Stimulated activated CD4-positive, alpha-beta T cell treated with anti-CD3 and anti-CD28 coated beads, Interleukin-15, amount 100 ng/mL, for 48 hours (primary cell): ENCODE measurements around the gene TEX2.
"Not testable (repeated sequence)": the region's sequence is repeated elsewhere in the genome, so short reads cannot be mapped to it uniquely, and the experiment has no call there.

ENCODE experiments used
- DNase-seq, 2 donors: peaks; one replicate each; pipeline ENCODE4 v3.0.0-alpha.2; 2020; ENCODE audit warnings: low read depth in 2 of 2

The TEX2 gene

DNA sequence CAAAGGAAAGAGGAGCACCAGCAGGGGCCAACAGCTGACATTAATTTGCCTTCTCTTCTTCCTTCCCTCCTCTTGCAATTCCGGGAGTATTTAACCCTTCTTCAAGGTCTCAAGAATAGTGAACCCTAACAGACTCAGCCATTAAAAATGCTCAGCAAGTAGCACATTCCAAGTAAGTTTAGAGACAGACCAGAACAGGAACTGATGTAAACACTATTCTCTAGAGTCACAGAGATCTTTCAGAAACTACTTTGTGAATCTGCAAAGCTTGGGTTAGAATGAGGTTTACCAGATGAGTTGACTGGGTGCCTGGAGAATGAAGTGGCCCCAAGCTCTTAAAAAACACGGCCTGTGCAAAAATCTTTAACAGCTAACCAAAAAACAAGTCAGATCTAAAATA is 50.9 kb downstream of the TEX2 start:
- DNase-seq: no peak

DNA sequence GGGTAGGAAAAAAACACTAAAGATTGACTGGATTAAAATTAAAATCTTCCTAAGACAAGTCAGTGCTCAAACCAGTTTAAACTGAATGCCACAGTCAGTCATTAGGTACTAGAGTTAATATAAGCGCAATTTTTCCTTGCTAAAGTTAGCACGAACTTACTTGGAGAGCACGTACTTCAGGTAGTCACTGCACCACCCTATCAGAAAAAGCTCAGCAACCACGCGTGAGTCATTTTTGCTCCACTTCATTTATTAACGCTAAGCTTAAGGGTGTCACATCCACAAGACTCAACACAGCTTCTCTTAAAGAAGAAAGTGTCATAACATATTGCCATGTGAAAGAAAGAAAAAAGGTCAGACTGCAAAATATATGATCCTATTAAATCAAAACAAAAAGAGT is 53.1 kb downstream of the TEX2 start:
- DNase-seq: no peak

GRCh38 chr17:64209356-64209941 is 53.6 kb downstream of the TEX2 start:
- no peak for DNase-seq

DNA sequence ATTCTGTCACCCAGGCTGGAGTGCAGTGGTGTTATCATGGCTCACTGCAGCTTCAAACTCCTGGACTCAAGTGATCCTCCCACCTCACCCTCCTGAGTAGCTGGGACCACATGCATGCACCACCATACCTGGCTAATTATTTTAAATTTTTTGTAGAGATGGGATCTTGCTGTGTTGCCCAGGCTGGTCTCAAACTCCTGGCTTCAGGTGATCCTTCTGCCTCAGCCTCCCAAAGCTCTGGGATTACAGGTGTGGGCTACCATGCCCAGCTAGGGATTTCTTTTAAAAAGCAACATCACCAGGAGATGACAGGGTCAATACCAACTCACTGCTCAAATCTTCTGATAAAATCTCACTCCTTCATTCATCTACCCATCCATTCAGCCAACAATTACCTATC is 54.4 kb downstream of the TEX2 start:
- not testable (repeated sequence) for DNase-seq

DNA sequence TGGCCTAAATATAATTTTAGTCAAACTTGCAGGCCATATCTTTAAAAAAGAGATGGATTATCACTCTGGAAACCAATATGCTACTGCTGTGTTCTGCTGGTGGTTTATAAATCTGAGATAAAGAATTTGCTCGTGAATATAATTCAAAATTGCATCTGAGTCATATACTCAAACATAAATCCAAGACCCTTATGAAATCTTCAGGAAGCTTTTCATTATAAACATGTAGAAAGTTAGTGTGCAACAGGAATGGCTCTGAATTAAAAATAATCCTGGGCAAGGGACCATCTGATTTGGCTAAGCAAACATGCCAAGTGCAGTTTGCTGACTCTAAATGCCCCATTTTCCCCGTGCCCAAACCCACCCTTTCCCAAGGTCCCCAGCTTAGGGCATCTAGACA is 57.3 kb downstream of the TEX2 start:
- no peak for DNase-seq

GRCh38 chr17:64203630-64204029 is 59.4 kb downstream of the TEX2 start:
- DNase-seq: no peak

DNA sequence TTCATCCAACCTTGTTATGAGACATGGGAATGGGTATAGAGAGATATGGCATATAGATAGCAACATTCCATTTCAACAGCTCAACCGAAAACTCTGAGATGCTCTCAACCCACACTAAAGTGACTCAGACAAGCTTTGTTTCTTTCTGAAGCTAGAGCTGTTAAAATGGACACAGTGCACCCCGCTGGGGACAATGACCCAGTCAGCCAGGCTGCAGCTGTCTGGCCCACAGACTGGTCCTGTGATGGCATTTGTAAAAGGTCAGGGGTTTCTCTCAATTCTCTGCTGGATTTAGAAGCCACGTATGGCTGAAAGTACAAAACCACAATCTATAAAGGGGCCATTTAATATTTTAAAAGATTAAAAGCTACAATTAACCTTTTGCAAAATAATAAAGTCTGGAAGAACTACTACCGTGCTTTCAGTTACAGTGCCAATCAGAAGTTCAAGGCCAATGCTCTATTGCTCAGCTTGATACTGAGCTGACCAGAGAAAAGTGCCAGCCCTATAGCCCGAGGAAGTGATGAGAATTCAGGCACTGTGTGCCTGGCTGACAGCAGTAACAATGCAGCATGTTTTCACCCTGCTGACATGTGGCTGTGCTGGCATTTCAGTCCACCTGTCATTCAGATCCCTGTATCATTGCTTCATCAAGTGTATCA is 60.2 kb downstream of the TEX2 start:
- no peak for DNase-seq

DNA sequence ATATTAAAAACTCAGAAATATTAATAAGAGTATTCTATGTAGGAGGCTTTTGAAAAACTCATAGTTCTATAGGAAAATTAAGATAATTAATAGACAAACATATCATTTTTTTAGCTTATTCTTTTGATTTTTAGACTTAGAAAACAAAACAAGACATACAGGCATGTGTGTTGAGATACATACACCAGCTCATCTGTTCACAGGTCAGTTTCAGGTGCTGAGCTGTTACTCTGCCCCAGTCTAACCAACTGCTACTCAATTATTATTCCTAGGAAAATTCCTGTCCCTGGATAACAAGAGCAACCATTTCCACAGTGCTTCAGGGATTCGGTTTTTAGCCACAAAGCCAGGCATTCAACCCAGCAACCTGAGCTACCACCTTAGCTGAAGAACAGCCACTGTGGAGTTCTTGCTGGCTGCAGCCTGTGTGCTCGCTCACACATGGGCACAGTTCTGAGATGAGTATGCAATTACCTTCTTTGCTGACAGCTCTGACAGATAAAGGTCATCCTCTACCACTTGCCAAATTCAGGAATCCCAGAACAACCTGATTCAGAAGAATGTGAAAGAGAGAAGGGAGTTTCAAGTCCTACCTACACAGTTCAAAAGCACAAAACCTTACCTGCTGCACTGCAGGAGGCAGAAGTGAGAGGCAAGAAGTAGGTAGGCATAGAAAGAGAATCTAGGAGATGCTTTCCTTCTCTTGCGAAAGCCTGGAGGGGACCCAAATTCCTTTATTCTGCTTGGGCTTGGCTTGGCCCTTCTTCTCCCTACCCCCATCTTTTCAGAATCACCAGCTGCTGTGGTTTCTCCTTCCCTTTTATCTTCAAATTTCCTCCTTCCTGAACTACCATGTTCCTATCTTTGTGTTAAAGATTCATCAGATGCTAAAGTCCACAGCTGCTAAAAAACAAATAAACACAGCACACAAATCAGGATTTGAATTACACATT is 62.7 kb downstream of the TEX2 start:
- DNase-seq: peak; percentile 11

DNA sequence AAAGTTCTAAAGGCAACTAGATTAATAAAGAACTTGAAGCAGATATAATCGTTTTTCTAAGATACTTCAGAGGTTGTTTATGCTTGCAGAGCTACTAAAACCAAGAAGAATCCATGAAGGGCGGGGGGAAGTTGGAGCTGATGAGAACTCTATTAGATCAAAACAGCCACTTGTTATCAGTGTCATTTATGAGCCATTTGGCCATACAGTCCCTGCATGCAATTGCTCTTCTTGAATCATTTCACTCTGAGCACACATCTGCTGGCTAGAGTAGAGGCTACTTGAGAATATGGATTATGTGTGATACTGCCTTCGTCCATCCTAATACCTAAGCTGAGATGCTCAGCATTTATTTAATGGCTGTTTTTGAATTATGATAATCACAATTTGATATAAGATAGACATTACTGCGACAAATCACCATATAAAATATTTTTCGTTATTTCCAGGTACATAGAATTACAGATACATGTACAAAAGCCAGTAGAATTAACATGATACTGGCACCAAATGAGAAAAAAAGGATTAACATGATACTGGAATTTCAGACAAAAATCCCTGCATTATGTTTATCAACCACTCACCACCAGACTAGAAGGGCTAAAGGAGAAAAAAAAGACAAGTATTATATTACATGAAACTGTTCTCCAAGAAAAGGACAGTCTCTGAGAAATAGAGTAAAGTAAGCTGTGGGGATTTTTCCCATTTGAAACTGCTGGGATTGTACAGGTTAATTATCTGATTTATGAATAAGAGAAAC is 64.5 kb downstream of the TEX2 start:
- no peak for DNase-seq

DNA sequence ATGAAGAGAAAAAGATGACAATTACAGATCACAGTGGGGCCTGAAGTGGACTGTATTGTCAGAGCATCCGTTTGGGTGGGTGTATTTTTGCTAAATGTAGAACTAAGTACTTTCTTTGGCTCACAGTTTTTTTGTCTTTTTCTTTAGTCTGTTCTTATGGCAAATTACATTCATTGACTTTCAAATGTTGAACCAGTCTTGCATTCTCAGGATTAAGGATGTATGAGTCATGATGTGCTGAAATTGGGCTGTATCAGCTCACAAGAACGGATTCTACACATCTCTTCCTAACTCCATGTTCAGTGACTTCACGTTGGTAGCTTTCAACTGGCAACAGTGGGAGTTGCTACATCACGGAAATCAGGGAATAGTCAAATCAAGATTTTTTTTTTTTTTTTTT is 66.5 kb downstream of the TEX2 start:
- no peak for DNase-seq

DNA sequence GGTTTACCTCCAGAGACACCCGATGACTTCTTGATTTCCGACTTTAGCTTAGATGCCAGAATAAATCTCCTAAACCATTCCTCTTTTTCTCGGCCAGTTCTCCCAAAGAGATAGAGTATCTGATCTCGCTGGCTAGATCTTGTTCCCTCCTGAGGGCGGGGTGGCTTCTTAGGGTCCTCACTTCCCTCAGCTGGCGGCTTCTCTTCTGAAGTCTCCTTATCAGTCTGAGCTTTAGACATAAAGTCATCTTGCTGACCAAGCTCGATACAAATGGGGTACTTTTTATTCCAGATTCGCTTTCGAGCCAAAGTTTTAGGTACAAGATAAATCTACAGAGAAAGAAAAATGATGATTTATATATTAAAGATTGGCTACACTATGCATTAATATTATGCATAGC is 69.5 kb downstream of the TEX2 start:
- DNase-seq: no peak

- no peak for DNase-seq
Observed at GRCh38 chr17:64192589-64192988, 70.5 kb downstream of the TEX2 start.

DNA sequence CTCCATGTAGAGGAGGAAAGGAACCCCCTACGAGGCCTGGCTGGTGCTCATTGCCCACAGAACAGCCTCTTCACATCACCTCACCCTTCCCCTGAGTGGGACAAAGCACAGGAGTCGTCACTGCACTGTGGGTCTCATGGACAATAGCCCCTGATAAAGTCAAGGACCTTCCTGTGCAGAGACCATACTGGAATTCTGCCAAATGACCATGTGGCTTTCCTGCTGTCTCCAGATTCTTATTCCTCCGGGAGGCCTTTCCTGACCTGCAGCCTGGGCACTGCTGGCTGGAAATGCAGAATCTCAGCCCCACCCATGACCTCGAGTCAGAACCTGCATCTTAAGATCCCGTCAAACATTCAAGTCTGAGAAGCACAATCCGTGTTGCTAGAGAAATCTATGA is 72.6 kb downstream of the TEX2 start:
- no peak for DNase-seq

DNA sequence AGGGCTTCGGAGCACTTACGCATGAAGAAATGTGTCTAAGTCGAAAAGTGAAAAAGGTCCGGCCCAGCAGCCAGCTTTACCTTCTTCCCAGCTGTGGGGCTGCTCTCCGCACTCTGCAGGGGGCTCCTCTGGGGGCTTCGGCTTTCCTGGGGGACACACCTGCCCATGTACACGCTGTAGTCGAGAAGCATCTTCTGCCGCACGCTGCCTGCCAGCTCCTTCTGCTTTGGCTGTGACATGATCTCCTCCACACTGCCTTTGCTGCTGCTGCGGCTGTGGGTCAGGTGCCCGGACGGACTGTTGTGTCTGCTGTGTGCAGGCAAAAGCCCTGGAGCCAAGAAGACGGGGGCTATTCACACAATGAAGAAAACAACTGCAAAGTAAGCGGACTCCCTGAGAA is 75.0 kb downstream of the TEX2 start:
- DNase-seq: no peak

- no peak for DNase-seq
Observed at GRCh38 chr17:64187093-64187895, 75.8 kb downstream of the TEX2 start.

GRCh38 chr17:64186171-64187092 is 76.6 kb downstream of the TEX2 start:
- DNase-seq: no peak

GRCh38 chr17:64185557-64185956 is 77.5 kb downstream of the TEX2 start:
- not testable (repeated sequence) for DNase-seq

DNA sequence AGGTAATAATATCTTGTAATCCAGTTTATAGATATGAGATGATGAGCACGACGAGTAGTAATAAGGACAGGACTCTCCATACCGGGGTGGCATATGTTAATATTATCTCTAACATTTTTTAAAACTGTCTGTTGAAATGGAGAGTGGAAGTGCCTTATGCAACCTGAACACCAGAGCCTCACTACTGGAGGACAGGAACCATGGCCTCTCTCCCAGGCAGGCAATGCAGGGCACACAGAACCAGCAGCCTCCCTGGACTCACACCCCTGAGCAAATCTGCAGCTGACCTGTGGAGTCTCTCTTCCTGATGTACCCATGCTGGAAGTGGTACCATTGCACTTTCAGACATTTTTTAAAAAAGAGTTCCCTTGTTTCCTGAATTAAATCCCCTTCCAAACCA is 78.0 kb downstream of the TEX2 start:
- no peak for DNase-seq

GRCh38 chr17:64183815-64184214 is 79.2 kb downstream of the TEX2 start:
- peak; percentile 5 to 10 for DNase-seq
